H1 (cell line): Measurements from ENCODE around the gene RIMKLA. TPM values are rescaled to one million over a fixed set of nuclear protein-coding genes. Genes with fewer than 3 reads are reported as not detected.

ENCODE experiments used
- ATF2 ChIP-seq: IDR thresholded peaks from 2 replicates; pipeline ENCODE4 v1.6.1; 2012; ENCODE audit warnings: low read length, inconsistent platforms
- BRCA1 ChIP-seq: IDR thresholded peaks from 2 replicates; pipeline ENCODE4 v1.6.1; 2012; ENCODE audit warnings: low read depth, low read length, improper control_type of control experiment
- CBX8 ChIP-seq: fragments of 300-800, 300-1000 bp; sonication (generic); IDR thresholded peaks from 2 replicates; pipeline ENCODE4 v1.7.1; 2016; ENCODE audit warnings: low read depth, low read length, borderline replicate concordance
- CTBP2 ChIP-seq: IDR thresholded peaks from 2 replicates; pipeline ENCODE4 v1.7.0; 2011; ENCODE audit warnings: borderline replicate concordance, mild to moderate bottlenecking, moderate library complexity, mixed read lengths, low read length; ENCODE audit not compliant: insufficient read depth, insufficient read length
- FOSL1 ChIP-seq: IDR thresholded peaks from 2 replicates; pipeline ENCODE4 v1.6.1; 2011; ENCODE audit warnings: mild to moderate bottlenecking, low read depth, low read length, moderate library complexity; ENCODE audit not compliant: insufficient read depth
- KDM5A ChIP-seq: fragments of 200-600 bp; IDR thresholded peaks from 2 replicates; pipeline ENCODE4 v1.7.1; 2012; ENCODE audit warnings: mild to moderate bottlenecking, low read length, inconsistent platforms, mixed read lengths
- MAFK ChIP-seq: IDR thresholded peaks from 2 replicates; pipeline ENCODE4 v1.6.1; 2012; ENCODE audit warnings: low read depth, mild to moderate bottlenecking, improper control_type of control experiment, low read length
- NANOG ChIP-seq: IDR thresholded peaks from 2 replicates; pipeline ENCODE4 v1.6.1; 2011; ENCODE audit warnings: low read length, low read depth, mild to moderate bottlenecking, inconsistent platforms; ENCODE audit not compliant: insufficient read depth, poor library complexity, severe bottlenecking
- NRF1 ChIP-seq: IDR thresholded peaks from 2 replicates; pipeline ENCODE4 v1.6.1; 2011; ENCODE audit warnings: mild to moderate bottlenecking, low read depth, low read length, improper control_type of control experiment
- PHF8 ChIP-seq: fragments of 200-600 bp; sonication (generic); conservative IDR thresholded peaks from 2 replicates; pipeline ENCODE4 v1.7.1; 2012; ENCODE audit warnings: low read depth, mild to moderate bottlenecking, inconsistent platforms, low read length, moderate library complexity
- POLR2A ChIP-seq, 2 experiments: IDR thresholded peaks; 1 replicate in 1 of 2; 2 replicates in 1 of 2; pipeline ENCODE4 v1.6.1; 2011; ENCODE audit warnings: low read depth in 2 of 2, low read length in 2 of 2, mild to moderate bottlenecking in 2 of 2; ENCODE audit errors: control extremely low read depth in 1 of 2
- RBBP5 ChIP-seq: IDR thresholded peaks from 2 replicates; pipeline ENCODE4 v1.7.1; 2012; ENCODE audit warnings: low read depth, mild to moderate bottlenecking, inconsistent platforms, low read length, moderate library complexity, borderline replicate concordance
- SIN3A ChIP-seq, 2 experiments: IDR thresholded peaks in 1 of 2; conservative IDR thresholded peaks in 1 of 2; 2 replicates each; pipeline ENCODE4 v1.6.1; 2011 to 2012; ENCODE audit warnings: low read length in 2 of 2, improper control_type of control experiment in 1 of 2, low read depth in 1 of 2, mild to moderate bottlenecking in 1 of 2
- SP1 ChIP-seq: IDR thresholded peaks from 2 replicates; pipeline ENCODE4 v1.6.1; 2011; ENCODE audit warnings: low read depth, low read length
- SP2 ChIP-seq: IDR thresholded peaks from 2 replicates; pipeline ENCODE4 v1.6.1; 2012; ENCODE audit warnings: mild to moderate bottlenecking, low read length, inconsistent platforms
- SUZ12 ChIP-seq: fragments of 200-600 bp; sonication (generic); IDR thresholded peaks from 2 replicates; pipeline ENCODE4 v1.6.1; 2012; ENCODE audit warnings: mild to moderate bottlenecking, inconsistent platforms, low read length, moderate library complexity, mixed read lengths
- TAF7 ChIP-seq: optimal IDR thresholded peaks from 2 replicates; pipeline ENCODE3; 2011; ENCODE audit warnings: low read depth, mild to moderate bottlenecking, inconsistent platforms, low read length, moderate library complexity, borderline replicate concordance
- TBP ChIP-seq: IDR thresholded peaks from 2 replicates; pipeline ENCODE4 v1.6.1; 2011; ENCODE audit warnings: low read depth, low read length, improper control_type of control experiment
- TEAD4 ChIP-seq: IDR thresholded peaks from 2 replicates; pipeline ENCODE4 v1.6.1; 2012; ENCODE audit warnings: low read depth, low read length, inconsistent platforms, mixed read lengths
- USF2 ChIP-seq: IDR thresholded peaks from 2 replicates; pipeline ENCODE4 v1.6.1; 2011; ENCODE audit warnings: low read length, improper control_type of control experiment
- polyA plus RNA-seq, 7 experiments: library from polyadenylated mRNA; depleted of rRNA in 3 of 7; stranded (reverse) in 5 of 7; unstranded in 2 of 7; fragments of >200 nt in 5 of 7; fragments of 200-250 nt in 2 of 7; gene quantifications; 1 replicate in 5 of 7; 2 replicates in 1 of 7; 4 replicates in 1 of 7; pipeline versions ENCODE4 v1.2.1 to v1.2.3, GENCODE V29; 2011 to 2013; ENCODE audit warnings: missing spikeins in 2 of 7, mixed read lengths in 2 of 7
- total RNA-seq: library from RNA; stranded (reverse); fragmentation: NEBNext Ultra II Directional; extraction: Animal tissue kit (Norgen Biotek cat#: 25700); gene quantifications from 2 replicates; pipeline ENCODE4 v1.2.1, GENCODE V29; 2021

The RIMKLA gene
- total and polyA plus RNA-seq, 2 of the 8 experiments (the other 6 are each of a cell fraction or from before 2014, with no cell fraction given), result 3.2 to 5.8 TPM

- TF ChIP-seq BRCA1 (no peak), CTBP2 (no peak), TEAD4 (peak; percentile 71), SP2 (no peak), PHF8 (peak; percentile 91; the same call in 1 of the 2 replicates), RBBP5 (peak; percentile 38), SP1 (peak; percentile 79), ATF2 (no peak), FOSL1 (no peak), POLR2A (IDR thresholded peaks at IDR 0.05; ENCODE audit: control extremely low read depth in 1 of 2, low read depth in 2 of 2, low read length in 2 of 2) (peak; percentile 71 to 95), SUZ12 (no peak), SIN3A (conservative IDR thresholded peaks at IDR 0.05 in 1 of 2, IDR thresholded peaks at IDR 0.05 in 1 of 2; ENCODE audit: low read depth in 1 of 2, low read length in 2 of 2) (peak in 1 of 2 experiments; percentile 88; a peak in 2 of 4 replicates), TBP (peak; percentile 95), CBX8 (no peak), MAFK (no peak), NRF1 (no peak), TAF7 (peak; percentile 96), USF2 (no peak), KDM5A (no peak), NANOG (no peak)
These were observed 45.4 kb upstream of the RIMKLA start, which contains the start of gene FOXJ3 (continued) for GRCh38 chr1:42335050-42335808.
